ENCODE measurements around the gene DHX38. TPM values are rescaled to one million over a fixed set of nuclear protein-coding genes. Genes with fewer than 3 reads are reported as not detected.
"Not testable (repeated sequence)": the region's sequence is repeated elsewhere in the genome, so short reads cannot be mapped to it uniquely, and the experiment has no call there.

DHX38 gene
- 10 to 100 TPM; 15.3 to 29.6 (median 20.1) TPM for polyA plus RNA-seq (ENCODE audit: low read depth in 6 of 6)

- peak; percentile 94 for DNase-seq
- H3K4me3 Mint-ChIP-seq: peak within 1 kb of the TSS; percentile 97 to 100 (median 99)
- H3K36me3 Mint-ChIP-seq: peaks cover 27 to 35% of the 10 kb centered on the region in 2 donors
- H3K27me3 Mint-ChIP-seq: no peaks in the 10 kb centered on the region
- H3K27ac Mint-ChIP-seq: peak within 1 kb of the TSS; percentile 98 to 100 (median 100)
- peak; percentile 93 for ATAC-seq (ENCODE audit: low read depth in 2 of 2)
- peaks cover 56 to 72% (median 59%) of the 10 kb centered on the region in 3 donors for H3K4me1 Mint-ChIP-seq
- H3K9me3 Mint-ChIP-seq: no peaks in the 10 kb centered on the region
These were observed at the start of gene DHX38, which contains the start of gene TXNL4B for GRCh38 chr16:72093448-72094265. DHX38 (plus strand) TSS chr16:72093847; CDS start chr16:72096158, 2,311 bp downstream. TXNL4B (minus strand) TSS chr16:72093620; CDS start chr16:72090749, 2,871 bp downstream.

GRCh38 chr16:72044296-72044695 is 49.4 kb upstream of the DHX38 start:
- Mint-ChIP-seq H3K4me3 (no peak overlapping the region), H3K27me3 (no peaks in the 10 kb centered on the region), H3K9me3 (peaks cover 0 to 15% (median 10%) of the 10 kb centered on the region in 7 donors), H3K4me1 (no peaks in the 10 kb centered on the region), H3K27ac (no peak overlapping the region), H3K36me3 (peaks cover 14 to 20% of the 10 kb centered on the region in 2 donors)
- ATAC-seq (ENCODE audit: low read depth in 2 of 2) (no peak), DNase-seq (no peak)

- Mint-ChIP-seq H3K36me3 (peaks cover 18 to 20% of the 10 kb centered on the region in 2 donors), H3K9me3 (peaks cover 2 to 21% (median 14%) of the 10 kb centered on the region in 7 donors), H3K27ac (no peak overlapping the region), H3K4me3 (no peak overlapping the region), H3K27me3 (no peaks in the 10 kb centered on the region), H3K4me1 (no peaks in the 10 kb centered on the region)
- no peak for ATAC-seq (ENCODE audit: low read depth in 2 of 2)
- DNase-seq: no peak
These were observed 48.8 kb upstream of the DHX38 start for GRCh38 chr16:72044825-72045359.

GRCh38 chr16:72049110-72049509 is 44.5 kb upstream of the DHX38 start:
- ATAC-seq (ENCODE audit: low read depth in 2 of 2) (no peak), DNase-seq (no peak)
- no peaks in the 10 kb centered on the region for H3K27me3 Mint-ChIP-seq
- H3K4me3 Mint-ChIP-seq: no peak overlapping the region
- peaks cover 5 to 27% (median 17%) of the 10 kb centered on the region in 7 donors for H3K9me3 Mint-ChIP-seq
- no peaks in the 10 kb centered on the region for H3K4me1 Mint-ChIP-seq
- no peak overlapping the region for H3K27ac Mint-ChIP-seq
- H3K36me3 Mint-ChIP-seq: peaks cover 6 to 9% of the 10 kb centered on the region in 2 donors

GRCh38 chr16:72050769-72051464 is 42.7 kb upstream of the DHX38 start:
- H3K9me3 Mint-ChIP-seq: peaks cover 5 to 27% (median 17%) of the 10 kb centered on the region in 7 donors
- H3K27ac Mint-ChIP-seq: no peak overlapping the region
- no peak overlapping the region for H3K4me3 Mint-ChIP-seq
- H3K27me3 Mint-ChIP-seq: no peaks in the 10 kb centered on the region
- H3K4me1 Mint-ChIP-seq: no peaks in the 10 kb centered on the region
- DNase-seq (no peak), ATAC-seq (ENCODE audit: low read depth in 2 of 2) (no peak)
- H3K36me3 Mint-ChIP-seq: peaks cover 6 to 9% of the 10 kb centered on the region in 2 donors

- ATAC-seq (ENCODE audit: low read depth in 2 of 2) (no peak), DNase-seq (no peak)
- H3K36me3 Mint-ChIP-seq: peaks cover 6 to 9% of the 10 kb centered on the region in 2 donors
- H3K9me3 Mint-ChIP-seq: peaks cover 5 to 27% (median 17%) of the 10 kb centered on the region in 7 donors
- H3K4me3 Mint-ChIP-seq: no peak overlapping the region
- no peaks in the 10 kb centered on the region for H3K4me1 Mint-ChIP-seq
- no peaks in the 10 kb centered on the region for H3K27me3 Mint-ChIP-seq
- H3K27ac Mint-ChIP-seq: peak overlapping the region in 1 of 6 donors; percentile 1
These were observed 41.8 kb upstream of the DHX38 start for GRCh38 chr16:72051818-72052217.

GRCh38 chr16:72054254-72054847 is 39.3 kb upstream of the DHX38 start, which contains the start of gene HP:
HP (plus strand) TSS chr16:72054505; CDS start chr16:72054653, 148 bp downstream.
- H3K4me1 Mint-ChIP-seq: not testable (repeated sequence)

GRCh38 chr16:72055911-72056310 is 37.7 kb upstream of the DHX38 start:
- DNase-seq (no peak), ATAC-seq (ENCODE audit: low read depth in 2 of 2) (no peak)
- Mint-ChIP-seq H3K27me3 (no peaks in the 10 kb centered on the region), H3K36me3 (no peaks in the 10 kb centered on the region), H3K27ac (no peak overlapping the region), H3K4me1 (no peaks in the 10 kb centered on the region), H3K4me3 (no peak overlapping the region), H3K9me3 (peaks cover 0 to 6% (median 0%) of the 10 kb centered on the region in 7 donors)

More at GRCh38 chr16:72054254-72054847, 39.3 kb upstream of the DHX38 start, which contains the start of gene HP:
- not testable (repeated sequence) for DNase-seq; ATAC-seq (ENCODE audit: low read depth in 2 of 2); H3K36me3 Mint-ChIP-seq; H3K27me3 Mint-ChIP-seq; H3K27ac Mint-ChIP-seq
- peak within 1 kb of the TSS in 1 of 8 donors; percentile 35 for H3K4me3 Mint-ChIP-seq
- H3K9me3 Mint-ChIP-seq: peaks cover 5 to 15% (median 10%) of the 10 kb centered on the region in 7 donors

- H3K27me3 Mint-ChIP-seq; DNase-seq; H3K27ac Mint-ChIP-seq; H3K36me3 Mint-ChIP-seq; H3K4me1 Mint-ChIP-seq; H3K9me3 Mint-ChIP-seq; ATAC-seq (ENCODE audit: low read depth in 2 of 2); H3K4me3 Mint-ChIP-seq: not testable (repeated sequence)
These were observed 36.3 kb upstream of the DHX38 start for GRCh38 chr16:72057313-72057712.

- H3K27me3 Mint-ChIP-seq; H3K27ac Mint-ChIP-seq; ATAC-seq (ENCODE audit: low read depth in 2 of 2); H3K4me3 Mint-ChIP-seq; H3K9me3 Mint-ChIP-seq; H3K4me1 Mint-ChIP-seq; DNase-seq; H3K36me3 Mint-ChIP-seq: not testable (repeated sequence)
These were observed 34.6 kb upstream of the DHX38 start for GRCh38 chr16:72059060-72059459.

- H3K9me3 Mint-ChIP-seq: no peaks in the 10 kb centered on the region
- no peaks in the 10 kb centered on the region for H3K4me1 Mint-ChIP-seq
- H3K36me3 Mint-ChIP-seq: no peaks in the 10 kb centered on the region
- DNase-seq (no peak), ATAC-seq (ENCODE audit: low read depth in 2 of 2) (no peak)
- no peaks in the 10 kb centered on the region for H3K27me3 Mint-ChIP-seq
- no peak overlapping the region for H3K27ac Mint-ChIP-seq
- no peak overlapping the region for H3K4me3 Mint-ChIP-seq
These were observed 33.2 kb upstream of the DHX38 start for GRCh38 chr16:72060405-72060804.

- Mint-ChIP-seq H3K36me3 (no peaks in the 10 kb centered on the region), H3K4me3 (peak overlapping the region in 1 of 8 donors; percentile 35), H3K4me1 (no peaks in the 10 kb centered on the region), H3K27ac (no peak overlapping the region), H3K9me3 (no peaks in the 10 kb centered on the region), H3K27me3 (no peaks in the 10 kb centered on the region)
- no peak for DNase-seq
- ATAC-seq (ENCODE audit: low read depth in 2 of 2): no peak
These were observed 32.1 kb upstream of the DHX38 start for GRCh38 chr16:72061564-72061963.

- DNase-seq (no peak), ATAC-seq (ENCODE audit: low read depth in 2 of 2) (no peak)
- Mint-ChIP-seq H3K36me3 (no peaks in the 10 kb centered on the region), H3K27ac (peak overlapping the region in 2 of 6 donors; percentile 13 to 83), H3K4me3 (peak overlapping the region in 1 of 8 donors; percentile 78), H3K9me3 (no peaks in the 10 kb centered on the region), H3K27me3 (no peaks in the 10 kb centered on the region), H3K4me1 (no peaks in the 10 kb centered on the region)
These were observed 29.2 kb upstream of the DHX38 start for GRCh38 chr16:72064361-72064894.

Measured in naive B cell (primary cell).